Kidney epithelial cell (primary cell): Measurements from ENCODE around the gene PTPRS. TPM values are rescaled to one million over a fixed set of nuclear protein-coding genes. Genes with fewer than 3 reads are reported as not detected.
"Not testable (repeated sequence)": the region's sequence is repeated elsewhere in the genome, so short reads cannot be mapped to it uniquely, and the experiment has no call there.

Experiments used
- DNase-seq: peaks from one replicate; pipeline ENCODE4 v3.0.0-alpha.2; 2010; ENCODE audit warnings: low read depth
- H3K27me3 ChIP-seq: 2 replicates; pipeline ENCODE4 v1.6.0; 2011; ENCODE audit warnings: low read length; ENCODE audit not compliant: control insufficient read depth, insufficient read depth
- H3K36me3 ChIP-seq: 2 replicates; pipeline ENCODE4 v1.5.1; 2011; ENCODE audit warnings: low read length; ENCODE audit not compliant: control insufficient read depth, insufficient read depth
- H3K4me3 ChIP-seq: 2 replicates; pipeline ENCODE4 v1.5.1; 2011; ENCODE audit warnings: low read depth, mild to moderate bottlenecking, control low read depth, low read length
- CTCF ChIP-seq: IDR thresholded peaks from 2 replicates; pipeline ENCODE4 v1.5.1; 2011; ENCODE audit warnings: mild to moderate bottlenecking, moderate library complexity, low read length, control low read depth, inconsistent platforms; ENCODE audit not compliant: insufficient read depth, poor library complexity, severe bottlenecking
- total RNA-seq: library from RNA; depleted of rRNA; stranded (reverse); fragments of >200 nt; gene quantifications from 2 replicates; pipeline ENCODE4 v1.2.3, GENCODE V29; 2015

The PTPRS gene
- total RNA-seq, 1 donor from 2014 or later, result 58.2 TPM

- DNase-seq, result no peak
- Histone ChIP-seq H3K27me3 (peaks cover 42% of the 10 kb centered on the region), H3K4me3 (no peak overlapping the region), H3K36me3 (no peaks in the 10 kb centered on the region)
- no peak for TF ChIP-seq CTCF
These were observed 6.8 kb downstream of the PTPRS start for GRCh38 chr19:5333581-5334365.

- DNase-seq, result no peak
- H3K36me3 ChIP-seq, result no peaks in the 10 kb centered on the region
- H3K27me3 ChIP-seq, result peaks cover 29% of the 10 kb centered on the region
- no peak overlapping the region for H3K4me3 ChIP-seq
- TF ChIP-seq CTCF, result no peak
These were observed 8.1 kb downstream of the PTPRS start for GRCh38 chr19:5332501-5332900.

- DNase-seq, result no peak
- no peak overlapping the region for H3K4me3 ChIP-seq
- peaks cover 26% of the 10 kb centered on the region for H3K27me3 ChIP-seq
- no peaks in the 10 kb centered on the region for H3K36me3 ChIP-seq
- no peak for TF ChIP-seq CTCF
These were observed 8.8 kb downstream of the PTPRS start for GRCh38 chr19:5331790-5332189.

- Histone ChIP-seq H3K27me3 (peaks cover 16% of the 10 kb centered on the region), H3K36me3 (no peaks in the 10 kb centered on the region), H3K4me3 (no peak overlapping the region)
- TF ChIP-seq CTCF, result no peak
- DNase-seq, result no peak
These were observed 10.3 kb downstream of the PTPRS start for GRCh38 chr19:5330307-5330720.

- TF ChIP-seq CTCF, result no peak
- no peak overlapping the region for H3K4me3 ChIP-seq
These were observed 11.5 kb downstream of the PTPRS start for GRCh38 chr19:5329141-5329540.

GRCh38 chr19:5328407-5328806 lies 12.2 kb downstream of the PTPRS start:
- H3K4me3 ChIP-seq, H3K36me3 ChIP-seq, DNase-seq: not testable (repeated sequence)
- peaks cover 12% of the 10 kb centered on the region for H3K27me3 ChIP-seq

More at GRCh38 chr19:5329141-5329540, 11.5 kb downstream of the PTPRS start:
- peaks cover 9% of the 10 kb centered on the region for H3K27me3 ChIP-seq
- no peaks in the 10 kb centered on the region for H3K36me3 ChIP-seq
- DNase-seq, result no peak
